ENCODE results near the gene BICC1.

DNA sequence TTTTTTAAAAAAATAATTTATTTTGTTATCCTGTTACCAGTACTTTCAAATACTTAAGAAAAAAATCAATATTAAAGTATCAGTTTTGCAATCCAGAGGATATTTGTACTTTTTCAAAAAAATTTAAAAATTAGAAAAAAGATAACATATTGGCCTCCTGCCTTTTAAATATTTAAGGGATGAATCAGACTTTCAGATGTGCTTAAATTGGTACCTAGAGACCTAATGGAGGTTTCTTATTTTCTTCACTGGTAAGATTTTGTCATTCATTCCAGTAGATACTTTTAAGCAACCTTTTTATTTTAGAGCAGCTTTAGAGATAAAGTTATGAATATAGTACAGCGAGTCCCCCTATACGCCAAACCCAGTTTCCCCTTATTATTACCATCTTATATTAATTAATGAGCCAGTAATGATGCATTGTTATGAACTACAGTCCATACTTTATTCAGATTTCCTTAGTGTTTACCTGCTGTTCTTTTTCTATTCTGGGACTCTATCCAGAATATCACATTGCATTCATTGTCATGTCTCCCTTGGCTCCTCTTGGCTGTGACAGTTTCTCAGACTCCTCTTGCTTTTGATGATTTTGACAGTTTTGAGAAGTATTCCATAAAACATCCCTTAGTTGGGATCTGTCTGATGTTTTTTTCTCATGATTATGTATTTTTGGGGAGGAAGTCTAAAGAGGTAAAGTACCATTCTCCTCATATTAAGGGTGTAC lies 34.2 kb downstream of the BICC1 start:
- TF ChIP-seq, protein P1, sequence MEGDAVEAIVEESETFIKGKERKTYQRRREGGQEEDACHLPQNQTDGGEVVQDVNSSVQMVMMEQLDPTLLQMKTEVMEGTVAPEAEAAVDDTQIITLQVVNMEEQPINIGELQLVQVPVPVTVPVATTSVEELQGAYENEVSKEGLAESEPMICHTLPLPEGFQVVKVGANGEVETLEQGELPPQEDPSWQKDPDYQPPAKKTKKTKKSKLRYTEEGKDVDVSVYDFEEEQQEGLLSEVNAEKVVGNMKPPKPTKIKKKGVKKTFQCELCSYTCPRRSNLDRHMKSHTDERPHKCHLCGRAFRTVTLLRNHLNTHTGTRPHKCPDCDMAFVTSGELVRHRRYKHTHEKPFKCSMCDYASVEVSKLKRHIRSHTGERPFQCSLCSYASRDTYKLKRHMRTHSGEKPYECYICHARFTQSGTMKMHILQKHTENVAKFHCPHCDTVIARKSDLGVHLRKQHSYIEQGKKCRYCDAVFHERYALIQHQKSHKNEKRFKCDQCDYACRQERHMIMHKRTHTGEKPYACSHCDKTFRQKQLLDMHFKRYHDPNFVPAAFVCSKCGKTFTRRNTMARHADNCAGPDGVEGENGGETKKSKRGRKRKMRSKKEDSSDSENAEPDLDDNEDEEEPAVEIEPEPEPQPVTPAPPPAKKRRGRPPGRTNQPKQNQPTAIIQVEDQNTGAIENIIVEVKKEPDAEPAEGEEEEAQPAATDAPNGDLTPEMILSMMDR (IDR thresholded peaks at IDR 0.05): no peak
- TF ChIP-seq POLR2A (IDR thresholded peaks at IDR 0.05) (no peak), EP300 (IDR thresholded peaks at IDR 0.05) (no peak)
